HG02610 (cell line): ENCODE results near the gene ASH1L.
"Not testable (repeated sequence)": the region's sequence is repeated elsewhere in the genome, so short reads cannot be mapped to it uniquely, and the experiment has no call there.

Source experiments
- ATAC-seq: cut with Tn5 transposase; IDR thresholded peaks from one replicate; pipeline ENCODE4 v1.9.1; 2021; ENCODE audit warnings: mild to moderate bottlenecking, moderate library complexity; ENCODE audit not compliant: unreplicated experiment

The ASH1L gene

DNA sequence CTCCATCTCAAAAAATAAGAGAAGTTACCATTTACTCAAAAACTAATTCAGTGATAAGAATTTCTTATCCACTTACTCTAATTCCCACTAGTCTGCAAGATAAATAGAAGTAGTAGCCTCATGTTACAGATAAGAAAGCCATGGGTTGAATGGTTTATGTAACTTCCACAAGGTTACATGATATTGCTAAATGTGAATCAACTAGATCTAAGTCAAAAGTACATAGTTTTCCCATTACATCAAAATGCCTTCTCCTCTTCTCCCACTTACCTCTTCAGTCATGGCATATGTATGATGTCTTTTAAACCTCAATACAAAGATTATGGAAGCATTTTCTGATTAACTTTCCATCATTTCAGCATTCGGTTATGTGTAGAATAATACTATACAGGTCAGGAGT is 108.5 kb downstream of the ASH1L start:
- no peak for ATAC-seq

GRCh38 chr1:155453141-155453540 is 109.5 kb downstream of the ASH1L start:
- ATAC-seq, result no peak

- ATAC-seq, result no peak
Measured at GRCh38 chr1:155451199-155451598, 111.4 kb downstream of the ASH1L start.

GRCh38 chr1:155442431-155442830 is 120.2 kb downstream of the ASH1L start:
- ATAC-seq, result not testable (repeated sequence)

DNA sequence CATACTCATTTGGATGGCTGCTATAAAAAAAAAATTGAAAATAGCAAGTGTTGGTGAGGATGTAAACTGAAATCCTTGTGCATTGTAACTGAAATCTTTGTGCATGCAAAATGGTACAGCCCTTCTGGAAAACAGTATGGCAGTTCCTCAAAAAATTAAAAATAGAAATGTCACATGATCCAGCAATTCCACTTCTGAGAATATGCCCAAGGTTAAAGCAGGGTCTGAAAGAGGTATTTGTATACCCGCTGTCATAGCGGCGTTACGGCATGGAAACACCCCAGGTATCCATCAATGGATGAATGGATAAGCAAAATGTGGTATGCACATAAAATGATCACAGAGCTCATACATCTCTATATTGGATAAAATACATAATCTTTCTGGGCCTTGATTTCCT is 125.2 kb downstream of the ASH1L start:
- ATAC-seq, result no peak

- ATAC-seq, result not testable (repeated sequence)
Measured at GRCh38 chr1:155433831-155434389, 128.7 kb downstream of the ASH1L start.

- not testable (repeated sequence) for ATAC-seq
Measured at GRCh38 chr1:155433128-155433830, 129.3 kb downstream of the ASH1L start.

GRCh38 chr1:155424091-155424490 is 138.5 kb downstream of the ASH1L start:
- no peak for ATAC-seq

- no peak for ATAC-seq
Measured at GRCh38 chr1:155420788-155421187, 141.8 kb downstream of the ASH1L start.

DNA sequence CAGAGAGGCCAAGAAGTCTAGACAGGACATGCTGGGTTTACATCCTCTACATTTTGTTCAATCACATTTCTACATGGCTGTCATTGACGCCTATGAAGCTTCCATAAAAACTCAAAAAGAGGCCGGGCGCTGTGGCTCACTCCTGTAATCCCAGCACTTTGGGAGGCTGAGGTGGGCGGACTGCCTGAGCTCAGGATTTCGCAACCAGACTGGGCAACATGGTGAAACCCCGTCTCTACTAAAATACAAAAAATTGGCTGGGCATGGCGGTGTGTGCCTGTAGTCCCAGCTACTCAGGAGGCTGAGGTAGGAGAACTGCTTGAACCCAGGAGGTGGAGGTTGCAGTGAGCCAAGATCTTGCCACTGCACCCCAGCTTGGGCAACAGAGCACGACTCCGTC is 150.8 kb downstream of the ASH1L start:
- ATAC-seq, result not testable (repeated sequence)

DNA sequence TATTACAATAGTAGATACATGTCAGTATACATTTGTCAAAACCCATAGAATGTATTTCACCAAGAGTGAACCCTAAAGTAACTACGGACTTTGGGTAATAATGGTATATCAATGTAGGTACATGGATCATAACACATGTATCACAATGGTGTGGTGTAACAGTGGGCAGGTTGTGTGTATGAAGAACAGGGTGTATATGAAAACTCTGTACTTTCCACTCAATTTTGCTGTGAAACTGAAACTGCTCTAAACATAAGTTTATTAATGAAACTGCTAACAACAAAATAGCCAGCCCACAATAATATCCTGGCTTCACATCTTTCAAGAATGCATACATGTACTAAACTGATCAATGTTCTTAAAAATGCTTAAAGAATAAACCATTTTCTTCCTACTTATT is 151.7 kb downstream of the ASH1L start:
- no peak for ATAC-seq

- ATAC-seq, result no peak
Measured at GRCh38 chr1:155396874-155397476, 165.6 kb downstream of the ASH1L start.

- no peak for ATAC-seq
Measured at GRCh38 chr1:155392898-155393411, 169.6 kb downstream of the ASH1L start.

DNA sequence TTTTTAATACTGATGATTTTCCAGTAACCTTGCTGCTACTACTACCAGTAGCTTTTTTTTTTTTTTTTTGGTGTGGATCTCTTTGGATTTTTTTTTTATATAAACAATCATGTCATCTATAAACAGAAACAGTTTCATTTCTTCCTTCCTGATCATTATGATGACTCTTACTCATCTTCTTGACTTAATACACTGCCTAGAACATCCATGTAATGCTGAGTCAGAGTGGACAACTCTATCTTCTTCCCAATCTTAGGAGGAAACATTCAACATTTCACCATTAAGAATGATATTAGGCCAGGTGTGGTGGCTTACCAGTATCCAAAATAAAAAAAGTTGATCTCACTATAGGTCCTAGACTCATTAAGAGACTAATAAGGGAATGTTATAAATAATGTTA is 172.8 kb downstream of the ASH1L start:
- no peak for ATAC-seq

DNA sequence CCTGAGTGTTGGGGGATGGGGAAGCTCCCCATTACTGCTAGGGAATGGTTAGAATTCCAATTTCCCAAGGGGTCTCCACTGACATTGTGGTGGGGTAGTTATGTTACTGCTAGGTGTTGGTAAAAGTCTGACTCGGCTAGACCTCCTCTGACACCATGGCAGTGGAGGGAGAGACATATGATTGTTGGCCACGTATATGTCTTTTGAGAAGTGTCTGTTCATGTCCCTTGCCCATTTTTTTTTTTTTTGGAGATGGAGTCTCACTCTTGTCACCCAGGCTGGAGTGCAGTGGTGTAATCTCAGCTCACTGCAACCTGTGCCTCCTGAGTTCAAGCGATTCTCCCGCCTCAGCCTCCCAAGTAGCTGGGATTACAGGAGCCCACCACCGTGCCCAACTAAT is 176.8 kb downstream of the ASH1L start:
- not testable (repeated sequence) for ATAC-seq

DNA sequence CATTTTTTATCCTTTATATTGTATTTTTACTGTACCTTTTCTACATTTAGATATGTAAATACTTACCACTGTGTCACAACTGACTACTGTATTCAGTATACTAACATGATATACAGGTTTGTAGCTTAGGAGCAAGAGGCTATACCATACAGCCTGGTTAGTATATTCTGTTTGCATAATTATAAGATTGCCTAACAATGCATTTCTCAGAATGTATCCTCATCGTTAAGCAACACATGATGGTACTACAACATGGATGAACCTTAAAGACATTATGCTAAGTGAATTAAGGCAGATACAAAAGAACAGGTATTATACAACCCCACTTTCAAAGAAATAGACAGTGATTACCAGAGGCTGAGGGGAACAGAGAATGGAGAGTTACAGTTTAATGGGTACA is 179.2 kb downstream of the ASH1L start:
- ATAC-seq, result no peak

DNA sequence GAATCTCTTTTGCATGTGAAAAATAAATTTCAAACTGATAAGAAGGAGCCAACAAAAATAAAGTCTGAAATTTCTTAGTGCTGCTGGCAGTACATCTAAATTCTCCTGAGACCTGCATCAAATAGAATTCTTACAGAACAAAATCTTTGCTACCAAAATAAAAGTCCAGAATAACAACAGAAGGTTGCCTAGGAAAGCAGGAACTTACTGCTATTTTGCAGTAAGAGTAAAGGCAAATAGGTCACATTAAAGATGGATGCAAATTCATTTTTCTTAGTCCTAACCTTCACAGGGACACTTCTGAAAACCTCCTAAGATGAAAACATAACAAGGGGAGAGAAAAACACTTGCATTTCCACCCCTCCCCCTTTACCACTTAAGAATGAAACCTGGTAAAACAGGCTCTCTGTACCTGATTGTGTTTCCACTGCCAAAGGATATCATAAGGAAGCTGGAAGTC is 182.9 kb downstream of the ASH1L start:
- no peak for ATAC-seq

DNA sequence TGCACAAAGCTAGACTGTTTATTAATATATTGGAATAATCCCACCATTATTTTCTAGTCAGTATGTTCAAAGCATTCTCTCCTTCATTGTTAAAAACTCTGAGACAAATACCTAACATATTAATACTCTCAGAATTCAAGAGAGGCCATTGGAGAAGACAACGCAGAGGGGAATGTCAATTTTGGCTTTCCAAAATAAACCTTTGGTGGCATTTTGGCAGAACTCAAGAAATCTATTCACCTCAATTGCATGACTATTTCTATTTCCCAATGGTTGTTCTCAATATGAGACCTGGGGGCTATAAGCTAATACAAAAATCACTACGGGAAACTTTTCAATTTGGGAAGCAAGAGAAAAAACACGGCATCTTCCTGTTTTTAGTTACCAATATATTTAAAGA is 183.4 kb downstream of the ASH1L start:
- no peak for ATAC-seq

DNA sequence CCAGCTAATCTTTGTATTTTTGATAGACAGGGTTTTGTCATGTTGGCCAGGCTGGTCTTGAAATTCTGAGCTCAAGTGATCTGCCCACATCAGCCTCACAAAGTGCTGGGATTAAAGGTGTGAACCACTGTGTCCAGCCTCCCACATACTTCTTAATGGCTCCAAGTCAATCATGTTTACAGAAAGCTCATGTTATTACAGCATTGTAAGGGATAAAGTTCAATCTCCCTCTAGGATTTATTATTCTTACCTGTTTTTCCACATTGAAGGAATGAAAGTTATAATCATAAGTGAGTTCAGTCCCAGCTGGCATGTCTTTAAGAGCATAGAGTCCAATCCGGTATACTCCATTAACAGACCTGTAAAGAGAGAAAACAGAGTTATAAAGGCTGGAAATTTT is 202.6 kb downstream of the ASH1L start:
- no peak for ATAC-seq

GRCh38 chr1:155352631-155353030 is 210.0 kb downstream of the ASH1L start:
- ATAC-seq, result no peak

- ATAC-seq, result no peak
Measured at GRCh38 chr1:155342842-155343241, 219.8 kb downstream of the ASH1L start.

DNA sequence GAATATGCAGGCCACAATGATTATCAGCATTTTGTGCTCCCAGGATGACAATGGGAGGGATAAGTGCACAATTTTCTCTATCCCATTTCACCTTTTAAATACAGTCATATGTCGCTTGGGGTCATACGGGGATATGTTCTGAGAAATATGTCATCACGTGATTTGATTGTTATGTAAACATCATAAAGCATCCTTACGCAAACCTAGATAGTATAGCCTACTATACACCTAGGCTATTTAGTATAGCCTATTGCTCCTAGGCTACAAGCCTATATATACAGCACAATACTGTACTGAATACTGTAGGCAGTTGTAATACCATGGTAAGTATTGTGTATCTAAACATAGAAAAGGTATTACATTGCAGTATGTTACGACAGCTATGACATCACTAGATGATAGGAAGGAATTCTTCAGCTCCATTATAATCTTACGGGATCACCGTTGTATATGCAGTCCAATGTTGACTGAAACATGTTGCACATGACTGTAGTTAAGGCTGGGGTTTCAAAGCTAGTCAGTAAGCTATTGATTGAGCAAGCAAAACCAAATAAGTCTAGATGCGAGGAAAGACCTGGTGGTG is 223.0 kb downstream of the ASH1L start:
- no peak for ATAC-seq
